H9 (cell line): ENCODE data around the gene MREG. TPM values are rescaled to one million over a fixed set of nuclear protein-coding genes. Genes with fewer than 3 reads are reported as not detected.

Experiments used
- DNase-seq: peaks from one replicate; pipeline ENCODE4 v3.0.0-alpha.2; 2017
- H2AFZ ChIP-seq: one replicate; pipeline ENCODE4 v1.6.1; 2013; ENCODE audit warnings: mild to moderate bottlenecking, low read length, control low read depth, moderate library complexity
- H2AK5ac ChIP-seq: 2 replicates; pipeline ENCODE4 v1.6.1; 2013; ENCODE audit warnings: low read length, control low read depth, mixed read lengths; ENCODE audit not compliant: insufficient read length
- H2BK120ac ChIP-seq: one replicate; pipeline ENCODE4 v1.6.1; 2013; ENCODE audit warnings: low read depth, mild to moderate bottlenecking, low read length, control low read depth, inconsistent platforms; ENCODE audit not compliant: poor library complexity, severe bottlenecking
- H2BK12ac ChIP-seq: 2 replicates; pipeline ENCODE4 v1.6.1; 2013; ENCODE audit warnings: low read length, control low read depth, mixed read lengths, low read depth; ENCODE audit not compliant: insufficient read length
- H2BK15ac ChIP-seq: 2 replicates; pipeline ENCODE4 v1.6.1; 2013; ENCODE audit warnings: low read depth, low read length, control low read depth
- H2BK20ac ChIP-seq: one replicate; pipeline ENCODE4 v1.6.1; 2013; ENCODE audit warnings: low read depth, mild to moderate bottlenecking, low read length, control low read depth, inconsistent platforms; ENCODE audit not compliant: poor library complexity, severe bottlenecking
- H2BK5ac ChIP-seq: 2 replicates; pipeline ENCODE4 v1.6.1; 2013; ENCODE audit warnings: low read length, control low read depth, mixed read lengths; ENCODE audit not compliant: insufficient read length
- H3K14ac ChIP-seq: 2 replicates; pipeline ENCODE4 v1.6.1; 2013; ENCODE audit warnings: low read length, control low read depth; ENCODE audit not compliant: insufficient read depth
- H3K18ac ChIP-seq: 2 replicates; pipeline ENCODE4 v1.6.1; 2013; ENCODE audit warnings: low read depth, mild to moderate bottlenecking, mixed read lengths, low read length, control low read depth; ENCODE audit not compliant: insufficient read length
- H3K23ac ChIP-seq: 2 replicates; pipeline ENCODE4 v1.6.1; 2013; ENCODE audit warnings: low read length, control low read depth, mixed read lengths, low read depth; ENCODE audit not compliant: insufficient read length
- H3K23me2 ChIP-seq: 2 replicates; pipeline ENCODE4 v1.6.1; 2013; ENCODE audit warnings: low read depth, mild to moderate bottlenecking, mixed read lengths, low read length, control low read depth; ENCODE audit not compliant: insufficient read length, poor library complexity, severe bottlenecking
- H3K27ac ChIP-seq: 2 replicates; pipeline ENCODE4 v1.5.1; 2013; ENCODE audit warnings: low read length, control low read depth, mixed read lengths, low read depth; ENCODE audit not compliant: insufficient read length
- H3K27me3 ChIP-seq: 2 replicates; pipeline ENCODE4 v1.6.1; 2013; ENCODE audit warnings: low read length, control low read depth, inconsistent platforms; ENCODE audit not compliant: insufficient read depth
- H3K4ac ChIP-seq: 2 replicates; pipeline ENCODE4 v1.6.1; 2013; ENCODE audit warnings: low read depth, mild to moderate bottlenecking, control low read depth, inconsistent platforms, low read length, moderate library complexity
- H3K4me1 ChIP-seq: 2 replicates; pipeline ENCODE4 v1.6.1; 2013; ENCODE audit warnings: low read length, control low read depth, inconsistent platforms; ENCODE audit not compliant: insufficient read depth
- H3K4me2 ChIP-seq: 2 replicates; pipeline ENCODE4 v1.6.1; 2013; ENCODE audit warnings: low read length, control low read depth, mixed read lengths; ENCODE audit not compliant: insufficient read length, insufficient read depth
- H3K56ac ChIP-seq: 2 replicates; pipeline ENCODE4 v1.6.1; 2013; ENCODE audit warnings: low read depth, mild to moderate bottlenecking, mixed read lengths, low read length, control low read depth; ENCODE audit not compliant: insufficient read length
- H3K79me1 ChIP-seq: 2 replicates; pipeline ENCODE4 v1.6.1; 2013; ENCODE audit warnings: low read depth, mild to moderate bottlenecking, moderate library complexity, low read length, control low read depth, inconsistent platforms; ENCODE audit not compliant: insufficient read depth, poor library complexity, severe bottlenecking
- H3K79me2 ChIP-seq: 2 replicates; pipeline ENCODE4 v1.6.1; 2013; ENCODE audit warnings: low read length, control low read depth, inconsistent platforms; ENCODE audit not compliant: insufficient read depth
- H3K9ac ChIP-seq: 2 replicates; pipeline ENCODE4 v1.6.1; 2013; ENCODE audit warnings: low read length, control low read depth, mixed read lengths; ENCODE audit not compliant: insufficient read length; ENCODE audit errors: extremely low read depth
- H3K9me3 ChIP-seq: one replicate; pipeline ENCODE4 v1.6.1; 2013; ENCODE audit warnings: low read depth, low read length, inconsistent platforms; ENCODE audit not compliant: control insufficient read depth
- H3T11ph ChIP-seq: one replicate; pipeline ENCODE4 v1.6.1; 2013; ENCODE audit warnings: mild to moderate bottlenecking, low read length, control low read depth, inconsistent platforms
- H4K20me1 ChIP-seq: one replicate; pipeline ENCODE4 v1.6.1; 2013; ENCODE audit not compliant: control insufficient read depth, insufficient read length, insufficient read depth
- H4K5ac ChIP-seq: 2 replicates; pipeline ENCODE4 v1.6.1; 2013; ENCODE audit warnings: low read depth, mild to moderate bottlenecking, mixed read lengths, low read length, control low read depth; ENCODE audit not compliant: insufficient read length
- H4K8ac ChIP-seq: replicated peaks from 2 replicates; pipeline ENCODE4 v1.6.1; 2013; ENCODE audit warnings: low read length, control low read depth, mixed read lengths, low read depth; ENCODE audit not compliant: insufficient read length
- H4K91ac ChIP-seq: 2 replicates; pipeline ENCODE4 v1.6.1; 2013; ENCODE audit warnings: low read depth, mild to moderate bottlenecking, moderate library complexity, mixed read lengths, low read length, control low read depth; ENCODE audit not compliant: insufficient read length
- H3K27ac Mint-ChIP-seq, 3 experiments: 2 replicates in 2 of 3; 3 replicates in 1 of 3; pipeline ENCODE4 v1.8.0; 2020 to 2021; ENCODE audit warnings: mixed read lengths in 3 of 3, mild to moderate bottlenecking in 1 of 3, moderate library complexity in 1 of 3
- H3K27me3 Mint-ChIP-seq: 2 replicates; pipeline ENCODE4 v1.8.0; 2021; ENCODE audit warnings: low read depth, mild to moderate bottlenecking, moderate library complexity, mixed read lengths
- H3K36me3 Mint-ChIP-seq, 3 experiments: 2 replicates in 2 of 3; 3 replicates in 1 of 3; pipeline ENCODE4 v1.8.0; 2020 to 2021; ENCODE audit warnings: low read depth in 3 of 3, mixed read lengths in 3 of 3; ENCODE audit not compliant: insufficient read depth in 1 of 3
- H3K4me1 Mint-ChIP-seq, 2 experiments: 2 replicates each; pipeline ENCODE4 v1.8.0; 2020; ENCODE audit warnings: mixed read lengths in 2 of 2
- H3K4me3 Mint-ChIP-seq, 2 experiments: 2 replicates in 1 of 2; 3 replicates in 1 of 2; pipeline ENCODE4 v1.8.0; 2020 to 2021; ENCODE audit warnings: mild to moderate bottlenecking in 2 of 2, mixed read lengths in 2 of 2, moderate library complexity in 1 of 2
- H3K9me3 Mint-ChIP-seq, 2 experiments: 2 replicates in 1 of 2; 3 replicates in 1 of 2; pipeline ENCODE4 v1.8.0; 2020; ENCODE audit warnings: mild to moderate bottlenecking in 2 of 2, mixed read lengths in 2 of 2, moderate library complexity in 1 of 2
- WGBS: extraction: QIAGEN DNeasy Blood & Tissue Kit; methylation state at CpG from one replicate; pipeline ENCODE4 v1.1.7; 2013; ENCODE audit warnings: missing lambda C conversion rate, low lambda C conversion rate, mixed read lengths; ENCODE audit not compliant: insufficient read length; ENCODE audit errors: extremely low coverage; 5-methylcytosine and 5-hydroxymethylcytosine counted together
- total RNA-seq: library from RNA; stranded (reverse); gene quantifications from 2 replicates; pipeline ENCODE4 v1.2.1, GENCODE V29; 2021
- TF ChIP-seq, protein P1 (sequence below): fragments of 200-600 bp; sonication (generic); conservative IDR thresholded peaks from 3 replicates; pipeline ENCODE4 v1.8.0; 2021; ENCODE audit warnings: antibody characterized with exemption, mild to moderate bottlenecking

MREG gene
- total RNA-seq, 1 experiment from 2014 or later: 21.8 TPM

DNA sequence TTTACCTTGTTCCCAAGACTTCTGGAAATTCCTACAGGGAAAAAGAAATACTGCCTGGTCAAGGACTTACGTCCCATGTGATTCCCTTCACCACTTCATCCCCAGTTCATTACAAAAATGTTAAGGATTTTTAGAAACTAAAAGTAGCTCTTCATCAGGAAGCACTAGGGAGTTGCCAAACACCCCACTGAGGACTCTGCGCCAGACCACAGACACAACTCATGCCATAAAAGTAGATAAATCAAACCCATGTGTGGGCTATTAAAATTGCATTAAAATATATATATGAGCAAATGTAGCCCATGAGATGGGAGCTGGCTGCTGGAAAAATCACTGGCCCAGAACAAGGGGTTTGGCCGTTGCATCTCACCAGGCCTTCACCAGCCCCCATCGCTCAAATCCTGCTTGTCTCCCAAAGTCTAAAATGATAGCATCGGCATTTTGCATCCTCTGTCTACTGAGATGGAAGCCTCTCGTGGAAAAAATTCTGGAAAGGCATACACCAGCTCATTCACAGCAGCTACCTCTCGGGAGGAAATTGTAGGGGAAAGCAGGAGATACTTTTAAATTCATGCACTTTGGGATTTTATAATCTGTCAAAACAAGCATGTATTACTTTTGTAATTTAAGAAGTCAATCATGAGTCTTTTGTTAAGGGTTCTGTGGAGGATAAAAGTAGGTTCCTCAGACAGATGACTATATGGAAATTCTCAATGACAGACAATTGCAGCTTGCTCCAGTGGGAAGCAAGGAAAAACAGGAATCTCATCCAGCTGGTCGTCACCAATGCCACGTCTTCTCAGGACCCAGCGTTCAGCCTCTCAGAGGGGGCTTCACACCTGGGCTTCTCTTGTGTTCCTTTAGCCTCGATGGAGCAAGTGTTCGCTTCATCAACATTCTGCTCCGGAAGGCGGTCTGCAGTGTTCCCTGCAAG lies 113.9 kb downstream of the MREG start:
- no peaks in the 10 kb centered on the region for H3K27me3 ChIP-seq
- H2AK5ac ChIP-seq: no peak overlapping the region
- H3K27ac ChIP-seq: no peak overlapping the region
- no peak overlapping the region for H3K18ac ChIP-seq
- no CpG with 5 or more reads among the region's 14 CpGs for WGBS
- H3K56ac ChIP-seq: no peak overlapping the region
- no peak overlapping the region for H3K4me3 Mint-ChIP-seq
- H3K23me2 ChIP-seq: no peaks in the 10 kb centered on the region
- no peak overlapping the region for H4K91ac ChIP-seq
- no peak overlapping the region for H2BK120ac ChIP-seq
- no peaks in the 10 kb centered on the region for H3K4me1 ChIP-seq
- no peak overlapping the region for H4K5ac ChIP-seq
- H3K9ac ChIP-seq: no peak overlapping the region
- no peak overlapping the region; the same call in 1 of the 2 replicates for H3K14ac ChIP-seq
- no peaks in the 10 kb centered on the region for H3K9me3 Mint-ChIP-seq
- no peak overlapping the region for H2AFZ ChIP-seq
- no peaks in the 10 kb centered on the region for H3K79me2 ChIP-seq
- H3K79me1 ChIP-seq: no peaks in the 10 kb centered on the region
- H4K8ac ChIP-seq: no peak overlapping the region
- no peak overlapping the region for H3K23ac ChIP-seq
- H3K27ac Mint-ChIP-seq: peak overlapping the region in 1 of 3 experiments; percentile 70; a peak in 1 of 7 replicates
- H3T11ph ChIP-seq: no peak overlapping the region
- no peaks in the 10 kb centered on the region for H3K9me3 ChIP-seq
- H2BK15ac ChIP-seq: no peak overlapping the region
- H3K4me1 Mint-ChIP-seq: peaks cover 6 to 10% of the 10 kb centered on the region in 2 experiments; a peak in 3 of 4 replicates
- peaks cover 0 to 8% (median 2%) of the 10 kb centered on the region in 3 experiments; a peak in 3 of 7 replicates for H3K36me3 Mint-ChIP-seq
- no peak overlapping the region for H2BK12ac ChIP-seq
- H3K4me2 ChIP-seq: no peak overlapping the region
- H3K27me3 Mint-ChIP-seq: no peaks in the 10 kb centered on the region; the same call in 1 of the 2 replicates
- H4K20me1 ChIP-seq: no peaks in the 10 kb centered on the region
- no peak overlapping the region for H3K4ac ChIP-seq
- TF ChIP-seq, protein P1, sequence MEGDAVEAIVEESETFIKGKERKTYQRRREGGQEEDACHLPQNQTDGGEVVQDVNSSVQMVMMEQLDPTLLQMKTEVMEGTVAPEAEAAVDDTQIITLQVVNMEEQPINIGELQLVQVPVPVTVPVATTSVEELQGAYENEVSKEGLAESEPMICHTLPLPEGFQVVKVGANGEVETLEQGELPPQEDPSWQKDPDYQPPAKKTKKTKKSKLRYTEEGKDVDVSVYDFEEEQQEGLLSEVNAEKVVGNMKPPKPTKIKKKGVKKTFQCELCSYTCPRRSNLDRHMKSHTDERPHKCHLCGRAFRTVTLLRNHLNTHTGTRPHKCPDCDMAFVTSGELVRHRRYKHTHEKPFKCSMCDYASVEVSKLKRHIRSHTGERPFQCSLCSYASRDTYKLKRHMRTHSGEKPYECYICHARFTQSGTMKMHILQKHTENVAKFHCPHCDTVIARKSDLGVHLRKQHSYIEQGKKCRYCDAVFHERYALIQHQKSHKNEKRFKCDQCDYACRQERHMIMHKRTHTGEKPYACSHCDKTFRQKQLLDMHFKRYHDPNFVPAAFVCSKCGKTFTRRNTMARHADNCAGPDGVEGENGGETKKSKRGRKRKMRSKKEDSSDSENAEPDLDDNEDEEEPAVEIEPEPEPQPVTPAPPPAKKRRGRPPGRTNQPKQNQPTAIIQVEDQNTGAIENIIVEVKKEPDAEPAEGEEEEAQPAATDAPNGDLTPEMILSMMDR: no peak
- H2BK20ac ChIP-seq: no peak overlapping the region
- DNase-seq: no peak
- H2BK5ac ChIP-seq: no peak overlapping the region
